T-helper 1 cell treated with Interleukin-12 subunit alpha and Interleukin-12 subunit beta and Interleukin-4 antibody, amounts not matched to agents 30 μg/mL and 1 μg/mL, for 36 hours (primary cell): ENCODE data around the gene PTPRF.
"Not testable (repeated sequence)": the region's sequence is repeated elsewhere in the genome, so short reads cannot be mapped to it uniquely, and the experiment has no call there.

ENCODE experiments used
- H3K27ac Mint-ChIP-seq: one replicate; pipeline ENCODE4 v1.8.0; 2021; ENCODE audit warnings: mild to moderate bottlenecking, mixed read lengths
- H3K27me3 Mint-ChIP-seq: one replicate; pipeline ENCODE4 v1.8.0; 2021; ENCODE audit warnings: low read depth, mixed read lengths
- H3K36me3 Mint-ChIP-seq: one replicate; pipeline ENCODE4 v1.8.0; 2021; ENCODE audit warnings: low read depth, mixed read lengths
- H3K4me1 Mint-ChIP-seq: one replicate; pipeline ENCODE4 v1.8.0; 2021; ENCODE audit warnings: low read depth, mixed read lengths
- H3K4me3 Mint-ChIP-seq: one replicate; pipeline ENCODE4 v1.8.0; 2021; ENCODE audit warnings: mild to moderate bottlenecking, moderate library complexity, mixed read lengths
- H3K9me3 Mint-ChIP-seq: one replicate; pipeline ENCODE4 v1.8.0; 2021; ENCODE audit warnings: mixed read lengths

The PTPRF gene

GRCh38 chr1:43549394-43549793, 18.7 kb downstream of the PTPRF start:
- H3K4me3 Mint-ChIP-seq, H3K27ac Mint-ChIP-seq, H3K36me3 Mint-ChIP-seq, H3K4me1 Mint-ChIP-seq, H3K9me3 Mint-ChIP-seq: not testable (repeated sequence)
- H3K27me3 Mint-ChIP-seq: peaks cover 16% of the 10 kb centered on the region

- Mint-ChIP-seq H3K4me1 (peaks cover 7% of the 10 kb centered on the region), H3K36me3 (no peaks in the 10 kb centered on the region), H3K4me3 (peak overlapping the region; percentile 53), H3K27me3 (peaks cover 16% of the 10 kb centered on the region), H3K27ac (no peak overlapping the region), H3K9me3 (no peaks in the 10 kb centered on the region)
Measured at GRCh38 chr1:43549921-43550597, 19.4 kb downstream of the PTPRF start.

GRCh38 chr1:43550598-43551246, 20.0 kb downstream of the PTPRF start:
- Mint-ChIP-seq H3K4me3 (peak overlapping the region; percentile 53), H3K27me3 (peaks cover 16% of the 10 kb centered on the region), H3K27ac (no peak overlapping the region), H3K36me3 (no peaks in the 10 kb centered on the region), H3K9me3 (no peaks in the 10 kb centered on the region), H3K4me1 (peaks cover 7% of the 10 kb centered on the region)

- Mint-ChIP-seq H3K4me3 (no peak overlapping the region), H3K27ac (no peak overlapping the region), H3K9me3 (no peaks in the 10 kb centered on the region), H3K4me1 (peaks cover 7% of the 10 kb centered on the region), H3K36me3 (no peaks in the 10 kb centered on the region), H3K27me3 (peaks cover 16% of the 10 kb centered on the region)
Measured at GRCh38 chr1:43551396-43551888, 20.8 kb downstream of the PTPRF start.

GRCh38 chr1:43552059-43552742, 21.5 kb downstream of the PTPRF start:
- Mint-ChIP-seq H3K27me3 (peaks cover 16% of the 10 kb centered on the region), H3K36me3 (no peaks in the 10 kb centered on the region), H3K4me3 (no peak overlapping the region), H3K4me1 (peaks cover 7% of the 10 kb centered on the region), H3K27ac (no peak overlapping the region), H3K9me3 (no peaks in the 10 kb centered on the region)

GRCh38 chr1:43552813-43553212, 22.1 kb downstream of the PTPRF start:
- H3K27me3 Mint-ChIP-seq: peaks cover 16% of the 10 kb centered on the region
- H3K4me3 Mint-ChIP-seq: no peak overlapping the region
- peaks cover 7% of the 10 kb centered on the region for H3K4me1 Mint-ChIP-seq
- H3K36me3 Mint-ChIP-seq: no peaks in the 10 kb centered on the region
- H3K27ac Mint-ChIP-seq: no peak overlapping the region
- H3K9me3 Mint-ChIP-seq: no peaks in the 10 kb centered on the region

GRCh38 chr1:43554444-43554992, 23.8 kb downstream of the PTPRF start:
- H3K9me3 Mint-ChIP-seq: no peaks in the 10 kb centered on the region
- peaks cover 7% of the 10 kb centered on the region for H3K4me1 Mint-ChIP-seq
- no peak overlapping the region for H3K27ac Mint-ChIP-seq
- H3K4me3 Mint-ChIP-seq: no peak overlapping the region
- H3K27me3 Mint-ChIP-seq: peaks cover 16% of the 10 kb centered on the region
- H3K36me3 Mint-ChIP-seq: no peaks in the 10 kb centered on the region

GRCh38 chr1:43556782-43557181, 26.1 kb downstream of the PTPRF start:
- Mint-ChIP-seq H3K4me3 (no peak overlapping the region), H3K36me3 (no peaks in the 10 kb centered on the region), H3K27me3 (peaks cover 6% of the 10 kb centered on the region), H3K9me3 (no peaks in the 10 kb centered on the region), H3K4me1 (peaks cover 3% of the 10 kb centered on the region), H3K27ac (no peak overlapping the region)

- H3K27me3 Mint-ChIP-seq: no peaks in the 10 kb centered on the region
- H3K27ac Mint-ChIP-seq: no peak overlapping the region
- no peak overlapping the region for H3K4me3 Mint-ChIP-seq
- no peaks in the 10 kb centered on the region for H3K36me3 Mint-ChIP-seq
- H3K9me3 Mint-ChIP-seq: no peaks in the 10 kb centered on the region
- peaks cover 3% of the 10 kb centered on the region for H3K4me1 Mint-ChIP-seq
Measured at GRCh38 chr1:43557744-43558245, 27.1 kb downstream of the PTPRF start.

GRCh38 chr1:43558346-43558841, 27.7 kb downstream of the PTPRF start:
- Mint-ChIP-seq H3K36me3 (no peaks in the 10 kb centered on the region), H3K4me1 (peaks cover 3% of the 10 kb centered on the region), H3K27ac (no peak overlapping the region), H3K9me3 (no peaks in the 10 kb centered on the region), H3K4me3 (no peak overlapping the region), H3K27me3 (no peaks in the 10 kb centered on the region)

GRCh38 chr1:43559714-43560113, 29.0 kb downstream of the PTPRF start:
- H3K36me3 Mint-ChIP-seq: no peaks in the 10 kb centered on the region
- no peak overlapping the region for H3K4me3 Mint-ChIP-seq
- no peak overlapping the region for H3K27ac Mint-ChIP-seq
- no peaks in the 10 kb centered on the region for H3K4me1 Mint-ChIP-seq
- H3K9me3 Mint-ChIP-seq: no peaks in the 10 kb centered on the region
- H3K27me3 Mint-ChIP-seq: no peaks in the 10 kb centered on the region

GRCh38 chr1:43560286-43560685, 29.6 kb downstream of the PTPRF start:
- Mint-ChIP-seq H3K36me3 (no peaks in the 10 kb centered on the region), H3K27me3 (no peaks in the 10 kb centered on the region), H3K27ac (no peak overlapping the region), H3K4me3 (no peak overlapping the region), H3K4me1 (peaks cover 5% of the 10 kb centered on the region), H3K9me3 (no peaks in the 10 kb centered on the region)

- Mint-ChIP-seq H3K4me1 (peaks cover 11% of the 10 kb centered on the region), H3K36me3 (no peaks in the 10 kb centered on the region), H3K27ac (no peak overlapping the region), H3K9me3 (no peaks in the 10 kb centered on the region), H3K27me3 (no peaks in the 10 kb centered on the region), H3K4me3 (no peak overlapping the region)
Measured at GRCh38 chr1:43563876-43564539, 33.3 kb downstream of the PTPRF start.
